HFFc6 (cell line): ENCODE data around the gene METRN. TPM values are rescaled to one million over a fixed set of nuclear protein-coding genes. Genes with fewer than 3 reads are reported as not detected.
A peak's percentile ranks its signal among the peaks of the same experiment; 100 is the strongest.

Source experiments
- DNase-seq: peaks from one replicate; pipeline ENCODE4 v3.0.0-alpha.2; 2018
- H3K27ac Mint-ChIP-seq: 2 replicates; pipeline ENCODE4 v1.8.0; 2020; ENCODE audit warnings: mild to moderate bottlenecking, mixed read lengths
- H3K27me3 Mint-ChIP-seq: 2 replicates; pipeline ENCODE4 v1.8.0; 2021; ENCODE audit warnings: mild to moderate bottlenecking, moderate library complexity, mixed read lengths; ENCODE audit not compliant: insufficient read depth
- H3K36me3 Mint-ChIP-seq: 2 replicates; pipeline ENCODE4 v1.8.0; 2021; ENCODE audit warnings: low read depth, mixed read lengths
- H3K4me1 Mint-ChIP-seq: 2 replicates; pipeline ENCODE4 v1.8.0; 2020; ENCODE audit warnings: low read depth, mixed read lengths
- H3K4me3 Mint-ChIP-seq: 2 replicates; pipeline ENCODE4 v1.8.0; 2020; ENCODE audit warnings: mild to moderate bottlenecking, moderate library complexity, mixed read lengths
- H3K9me3 Mint-ChIP-seq: 2 replicates; pipeline ENCODE4 v1.8.0; 2020; ENCODE audit warnings: mild to moderate bottlenecking, mixed read lengths
- CTCF ChIP-seq: fragments of 200-600 bp; sonication (generic); IDR thresholded peaks from 2 replicates; pipeline ENCODE4 v1.5.0; 2021; ENCODE audit warnings: antibody characterized with exemption, mild to moderate bottlenecking
- total RNA-seq, 6 experiments: library from RNA; stranded (reverse); fragmentation: NEBNext Ultra II Directional; extraction: Animal tissue kit (Norgen Biotek cat#: 25700); gene quantifications; 2 replicates in 1 of 6; 3 replicates in 5 of 6; pipeline ENCODE4 v1.2.3, GENCODE V29; 2021

Gene METRN
- total RNA-seq, 6 experiments from 2014 or later: 61.5 to 103 (median 70.4) TPM

- Mint-ChIP-seq H3K9me3 (no peaks in the 10 kb centered on the region), H3K36me3 (no peaks in the 10 kb centered on the region), H3K4me1 (no peaks in the 10 kb centered on the region), H3K4me3 (peak overlapping the region; percentile 84), H3K27ac (no peak overlapping the region; the same call in 1 of the 2 replicates), H3K27me3 (no peaks in the 10 kb centered on the region; the same call in 1 of the 2 replicates)
- no peak for DNase-seq
- no peak for TF ChIP-seq CTCF
These were observed 46.3 kb upstream of the METRN start for GRCh38 chr16:668519-669171.

- Mint-ChIP-seq H3K9me3 (no peaks in the 10 kb centered on the region), H3K36me3 (no peaks in the 10 kb centered on the region), H3K4me1 (no peaks in the 10 kb centered on the region), H3K4me3 (no peak overlapping the region), H3K27ac (no peak overlapping the region), H3K27me3 (no peaks in the 10 kb centered on the region; the same call in 1 of the 2 replicates)
- no peak for TF ChIP-seq CTCF
- DNase-seq: no peak
These were observed 45.3 kb upstream of the METRN start for GRCh38 chr16:669666-670065.

GRCh38 chr16:670485-671352, 44.2 kb upstream of the METRN start:
- Mint-ChIP-seq H3K4me1 (no peaks in the 10 kb centered on the region), H3K36me3 (no peaks in the 10 kb centered on the region), H3K27ac (no peak overlapping the region), H3K4me3 (no peak overlapping the region), H3K27me3 (peaks cover 3% of the 10 kb centered on the region), H3K9me3 (no peaks in the 10 kb centered on the region)
- no peak for DNase-seq
- TF ChIP-seq CTCF: no peak

- H3K9me3 Mint-ChIP-seq: no peaks in the 10 kb centered on the region
- H3K36me3 Mint-ChIP-seq: no peaks in the 10 kb centered on the region
- no peak overlapping the region for H3K4me3 Mint-ChIP-seq
- peaks cover 3% of the 10 kb centered on the region for H3K27me3 Mint-ChIP-seq
- no peak overlapping the region for H3K27ac Mint-ChIP-seq
- no peaks in the 10 kb centered on the region for H3K4me1 Mint-ChIP-seq
- TF ChIP-seq CTCF: no peak
- DNase-seq: no peak
These were observed 43.4 kb upstream of the METRN start for GRCh38 chr16:671353-672131.

GRCh38 chr16:672371-672770, 42.5 kb upstream of the METRN start:
- H3K4me1 Mint-ChIP-seq: no peaks in the 10 kb centered on the region
- no peak for TF ChIP-seq CTCF
- H3K36me3 Mint-ChIP-seq: no peaks in the 10 kb centered on the region
- no peak for DNase-seq
- no peaks in the 10 kb centered on the region for H3K9me3 Mint-ChIP-seq
- H3K27ac Mint-ChIP-seq: no peak overlapping the region
- peaks cover 3% of the 10 kb centered on the region for H3K27me3 Mint-ChIP-seq
- no peak overlapping the region for H3K4me3 Mint-ChIP-seq
